H1 (cell line): ENCODE results near the gene XKR7.

Source experiments
- CHD2 ChIP-seq: IDR thresholded peaks from 2 replicates; pipeline ENCODE4 v1.6.1; 2012; ENCODE audit warnings: low read length, improper control_type of control experiment
- CREB1 ChIP-seq: IDR thresholded peaks from 2 replicates; pipeline ENCODE4 v1.6.1; 2012; ENCODE audit warnings: inconsistent platforms
- EGR1 ChIP-seq: IDR thresholded peaks from 2 replicates; pipeline ENCODE4 v1.6.1; 2011; ENCODE audit warnings: low read depth, low read length, borderline replicate concordance
- EP300 ChIP-seq, 2 experiments: IDR thresholded peaks; 1 replicate in 1 of 2; 2 replicates in 1 of 2; pipeline ENCODE4 v1.6.1; 2011 to 2012; ENCODE audit warnings: low read depth in 2 of 2, low read length in 2 of 2, mild to moderate bottlenecking in 2 of 2, borderline replicate concordance in 1 of 2, inconsistent platforms in 1 of 2, moderate library complexity in 1 of 2
- EZH2 ChIP-seq: fragments of 200-600 bp; sonication (generic); IDR thresholded peaks from 2 replicates; pipeline ENCODE4 v1.7.1; 2012; ENCODE audit warnings: low read depth, mild to moderate bottlenecking, moderate library complexity, low read length, inconsistent platforms; ENCODE audit not compliant: severe bottlenecking
- JUND ChIP-seq: IDR thresholded peaks from 2 replicates; pipeline ENCODE4 v1.6.1; 2011; ENCODE audit warnings: mild to moderate bottlenecking, improper control_type of control experiment, low read length
- MAFK ChIP-seq: IDR thresholded peaks from 2 replicates; pipeline ENCODE4 v1.6.1; 2012; ENCODE audit warnings: low read depth, mild to moderate bottlenecking, improper control_type of control experiment, low read length
- NRF1 ChIP-seq: IDR thresholded peaks from 2 replicates; pipeline ENCODE4 v1.6.1; 2011; ENCODE audit warnings: mild to moderate bottlenecking, low read depth, low read length, improper control_type of control experiment
- POLR2A ChIP-seq, 2 experiments: IDR thresholded peaks; 1 replicate in 1 of 2; 2 replicates in 1 of 2; pipeline ENCODE4 v1.6.1; 2011; ENCODE audit warnings: low read depth in 2 of 2, low read length in 2 of 2, mild to moderate bottlenecking in 2 of 2; ENCODE audit errors: control extremely low read depth in 1 of 2
- RAD21 ChIP-seq, 2 experiments: IDR thresholded peaks in 1 of 2; conservative IDR thresholded peaks in 1 of 2; 2 replicates each; pipeline ENCODE4 v1.6.1; 2011; ENCODE audit warnings: low read depth in 2 of 2, low read length in 2 of 2, improper control_type of control experiment in 1 of 2, inconsistent platforms in 1 of 2, mild to moderate bottlenecking in 1 of 2, moderate library complexity in 1 of 2
- SRF ChIP-seq: IDR thresholded peaks from 2 replicates; pipeline ENCODE4 v1.6.1; 2011; ENCODE audit warnings: mild to moderate bottlenecking, low read depth, low read length, moderate library complexity
- TF ChIP-seq, protein P1 (sequence below), 3 experiments: IDR thresholded peaks; 1 replicate in 2 of 3; 2 replicates in 1 of 3; pipeline versions ENCODE4 v1.5.1 to v1.6.1; 2011; ENCODE audit warnings: low read length in 3 of 3, mild to moderate bottlenecking in 3 of 3, inconsistent platforms in 2 of 3, low read depth in 1 of 3, moderate library complexity in 1 of 3; ENCODE audit not compliant: insufficient read depth in 1 of 3; ENCODE audit errors: control extremely low read depth in 1 of 3

DNA sequence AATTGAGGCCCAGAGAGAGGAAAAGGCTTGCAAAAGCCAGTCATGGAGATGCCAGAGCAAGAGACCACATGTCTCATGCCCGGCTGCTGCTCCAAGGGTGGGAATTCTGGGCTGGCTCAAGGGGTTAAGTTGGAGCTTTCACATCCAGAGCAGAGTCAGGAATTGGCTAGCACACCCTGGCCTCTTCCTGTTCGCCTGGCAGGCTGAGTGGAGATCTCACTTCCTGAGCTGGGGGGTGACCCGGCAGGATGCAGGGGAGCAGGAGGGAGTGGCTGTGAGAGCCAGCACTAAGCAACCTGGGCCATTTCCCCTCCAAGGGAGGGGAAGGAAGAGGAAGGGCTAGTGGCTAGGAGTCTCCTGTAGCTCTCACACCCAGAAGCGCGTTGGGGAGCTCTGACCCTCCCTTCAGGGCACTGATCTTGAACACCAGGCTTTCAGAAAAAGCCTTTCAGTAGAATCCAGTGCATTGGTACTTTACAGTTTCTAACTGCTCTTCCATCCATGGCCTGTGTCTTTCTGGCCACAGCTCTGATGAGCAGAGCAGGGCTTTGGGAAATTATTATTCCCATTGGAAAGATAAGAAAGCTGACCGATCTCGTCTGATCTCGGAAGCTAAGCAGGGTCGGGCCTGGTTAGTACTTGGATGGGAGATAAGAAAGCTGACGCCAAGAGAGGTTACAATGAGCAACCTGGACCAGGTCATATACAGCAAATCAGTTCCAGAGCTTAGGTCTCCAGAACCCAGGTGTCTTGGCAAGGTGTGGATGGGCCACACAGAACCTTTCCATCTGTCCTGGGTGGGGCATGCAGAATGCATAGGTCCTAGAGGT is 40.1 kb downstream of the XKR7 start:
- TF ChIP-seq JUND = no peak
- no peak for TF ChIP-seq NRF1
- TF ChIP-seq EGR1 = no peak
- TF ChIP-seq, protein P1, sequence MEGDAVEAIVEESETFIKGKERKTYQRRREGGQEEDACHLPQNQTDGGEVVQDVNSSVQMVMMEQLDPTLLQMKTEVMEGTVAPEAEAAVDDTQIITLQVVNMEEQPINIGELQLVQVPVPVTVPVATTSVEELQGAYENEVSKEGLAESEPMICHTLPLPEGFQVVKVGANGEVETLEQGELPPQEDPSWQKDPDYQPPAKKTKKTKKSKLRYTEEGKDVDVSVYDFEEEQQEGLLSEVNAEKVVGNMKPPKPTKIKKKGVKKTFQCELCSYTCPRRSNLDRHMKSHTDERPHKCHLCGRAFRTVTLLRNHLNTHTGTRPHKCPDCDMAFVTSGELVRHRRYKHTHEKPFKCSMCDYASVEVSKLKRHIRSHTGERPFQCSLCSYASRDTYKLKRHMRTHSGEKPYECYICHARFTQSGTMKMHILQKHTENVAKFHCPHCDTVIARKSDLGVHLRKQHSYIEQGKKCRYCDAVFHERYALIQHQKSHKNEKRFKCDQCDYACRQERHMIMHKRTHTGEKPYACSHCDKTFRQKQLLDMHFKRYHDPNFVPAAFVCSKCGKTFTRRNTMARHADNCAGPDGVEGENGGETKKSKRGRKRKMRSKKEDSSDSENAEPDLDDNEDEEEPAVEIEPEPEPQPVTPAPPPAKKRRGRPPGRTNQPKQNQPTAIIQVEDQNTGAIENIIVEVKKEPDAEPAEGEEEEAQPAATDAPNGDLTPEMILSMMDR (IDR thresholded peaks at IDR 0.05; ENCODE audit: control extremely low read depth in 1 of 3, insufficient read depth in 1 of 3, low read depth in 1 of 3, low read length in 3 of 3) = no peak
- TF ChIP-seq EZH2 = no peak
- TF ChIP-seq CREB1 = no peak
- no peak for TF ChIP-seq MAFK
- no peak for TF ChIP-seq RAD21 (IDR thresholded peaks at IDR 0.05 in 1 of 2, conservative IDR thresholded peaks at IDR 0.05 in 1 of 2; ENCODE audit: low read depth in 2 of 2, low read length in 2 of 2)
- TF ChIP-seq POLR2A (IDR thresholded peaks at IDR 0.05; ENCODE audit: control extremely low read depth in 1 of 2, low read depth in 2 of 2, low read length in 2 of 2) = no peak
- TF ChIP-seq SRF = no peak
- no peak for TF ChIP-seq EP300 (IDR thresholded peaks at IDR 0.05; ENCODE audit: borderline replicate concordance in 1 of 2, low read depth in 2 of 2, low read length in 2 of 2)
- TF ChIP-seq CHD2 = no peak
